Retinal pigment epithelial cell (primary cell): ENCODE results near the gene CTTNBP2NL.
"Not testable (repeated sequence)": the region's sequence is repeated elsewhere in the genome, so short reads cannot be mapped to it uniquely, and the experiment has no call there.

Experiments
- DNase-seq: peaks from one replicate; pipeline ENCODE4 v3.0.0-alpha.2; 2010; ENCODE audit warnings: low read depth
- H3K4me3 ChIP-seq: 2 replicates; pipeline ENCODE4 v1.5.1; 2011; ENCODE audit warnings: mild to moderate bottlenecking, low read length, control low read depth, moderate library complexity
- TF ChIP-seq, protein P1 (sequence below): conservative IDR thresholded peaks from 2 replicates; pipeline ENCODE4 v1.5.1; 2011; ENCODE audit warnings: low read depth, low read length, control low read depth, inconsistent platforms

CTTNBP2NL gene

DNA sequence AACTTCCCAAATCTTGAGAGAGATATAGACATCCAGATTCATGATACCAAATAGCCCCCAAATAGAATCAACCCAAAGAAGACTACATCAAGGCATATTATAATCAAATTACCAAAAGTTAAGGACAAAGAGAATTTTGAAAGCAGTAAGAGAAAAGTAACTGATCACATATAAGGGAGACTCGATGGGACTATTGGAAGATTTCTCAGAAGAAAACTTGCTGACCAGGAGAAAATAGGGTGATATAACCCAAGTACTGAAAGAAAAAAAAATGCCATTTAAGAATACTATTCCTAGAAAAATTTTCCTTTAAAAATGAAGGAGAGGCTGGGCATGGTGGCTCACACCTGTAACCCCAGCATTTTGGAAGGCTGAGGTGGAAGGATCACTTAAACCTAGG is 82.3 kb downstream of the CTTNBP2NL start:
- H3K4me3 ChIP-seq = no peak overlapping the region
- DNase-seq = no peak
- TF ChIP-seq, protein P1, sequence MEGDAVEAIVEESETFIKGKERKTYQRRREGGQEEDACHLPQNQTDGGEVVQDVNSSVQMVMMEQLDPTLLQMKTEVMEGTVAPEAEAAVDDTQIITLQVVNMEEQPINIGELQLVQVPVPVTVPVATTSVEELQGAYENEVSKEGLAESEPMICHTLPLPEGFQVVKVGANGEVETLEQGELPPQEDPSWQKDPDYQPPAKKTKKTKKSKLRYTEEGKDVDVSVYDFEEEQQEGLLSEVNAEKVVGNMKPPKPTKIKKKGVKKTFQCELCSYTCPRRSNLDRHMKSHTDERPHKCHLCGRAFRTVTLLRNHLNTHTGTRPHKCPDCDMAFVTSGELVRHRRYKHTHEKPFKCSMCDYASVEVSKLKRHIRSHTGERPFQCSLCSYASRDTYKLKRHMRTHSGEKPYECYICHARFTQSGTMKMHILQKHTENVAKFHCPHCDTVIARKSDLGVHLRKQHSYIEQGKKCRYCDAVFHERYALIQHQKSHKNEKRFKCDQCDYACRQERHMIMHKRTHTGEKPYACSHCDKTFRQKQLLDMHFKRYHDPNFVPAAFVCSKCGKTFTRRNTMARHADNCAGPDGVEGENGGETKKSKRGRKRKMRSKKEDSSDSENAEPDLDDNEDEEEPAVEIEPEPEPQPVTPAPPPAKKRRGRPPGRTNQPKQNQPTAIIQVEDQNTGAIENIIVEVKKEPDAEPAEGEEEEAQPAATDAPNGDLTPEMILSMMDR = no peak

DNA sequence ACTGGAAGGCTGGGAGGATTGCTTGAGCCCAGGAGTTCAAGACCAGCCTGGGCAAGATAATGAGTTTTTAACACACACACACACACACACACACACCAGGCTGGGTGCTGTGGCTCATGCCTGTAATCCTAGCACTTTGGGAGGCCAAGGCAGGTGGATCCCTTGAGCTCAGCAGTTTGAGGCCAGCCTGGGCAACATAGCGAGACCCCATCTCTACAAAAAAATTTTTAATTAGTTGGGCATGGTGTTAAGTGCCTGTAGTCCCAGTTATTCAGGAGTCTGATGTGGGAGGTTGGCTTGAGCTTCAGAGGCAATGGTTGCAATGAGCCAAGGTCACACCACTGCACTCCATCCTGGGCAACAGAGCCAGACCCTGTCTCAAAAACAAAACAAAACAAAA is 90.0 kb downstream of the CTTNBP2NL start:
- H3K4me3 ChIP-seq, DNase-seq: not testable (repeated sequence)

DNA sequence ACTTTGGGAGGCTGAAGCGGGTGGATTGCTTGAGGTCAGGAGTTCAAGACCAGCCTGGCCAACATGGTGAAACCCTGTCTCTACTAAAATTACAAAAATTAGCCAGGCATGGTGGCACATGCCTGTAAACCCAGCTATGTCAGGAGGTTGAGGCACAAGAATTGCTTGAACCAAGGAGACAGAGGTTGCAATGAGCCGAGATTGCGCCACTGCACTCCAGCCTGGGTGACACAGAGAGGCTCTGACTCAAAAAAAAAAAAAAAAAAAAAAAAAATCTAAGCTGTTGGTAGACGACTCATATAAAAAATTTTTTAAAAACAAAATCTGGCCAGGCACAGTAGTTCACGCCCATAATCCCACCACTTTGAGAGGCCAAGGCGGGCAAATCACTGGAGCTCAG is 91.7 kb downstream of the CTTNBP2NL start:
- not testable (repeated sequence) for H3K4me3 ChIP-seq, DNase-seq

DNA sequence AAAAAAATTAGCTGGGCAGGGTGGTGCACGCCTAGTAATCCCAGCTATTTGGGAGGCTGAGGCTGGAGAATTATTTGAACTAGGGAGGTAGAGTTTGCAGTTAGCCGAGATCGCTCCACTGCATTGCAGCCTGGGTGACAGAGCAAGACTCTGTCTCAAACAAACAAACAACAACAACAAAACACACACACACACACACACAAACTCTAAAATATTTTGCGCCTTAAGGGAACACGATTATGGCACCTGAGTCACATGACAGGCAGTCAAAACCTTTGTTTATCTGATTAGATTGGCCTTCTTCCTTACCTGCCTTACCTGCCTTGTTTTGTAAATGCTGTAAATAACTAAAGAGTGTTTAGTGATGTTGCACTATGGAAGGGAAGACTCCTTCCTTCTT is 92.1 kb downstream of the CTTNBP2NL start:
- no peak for DNase-seq
- H3K4me3 ChIP-seq = no peak overlapping the region
- TF ChIP-seq, protein P1 = no peak

DNA sequence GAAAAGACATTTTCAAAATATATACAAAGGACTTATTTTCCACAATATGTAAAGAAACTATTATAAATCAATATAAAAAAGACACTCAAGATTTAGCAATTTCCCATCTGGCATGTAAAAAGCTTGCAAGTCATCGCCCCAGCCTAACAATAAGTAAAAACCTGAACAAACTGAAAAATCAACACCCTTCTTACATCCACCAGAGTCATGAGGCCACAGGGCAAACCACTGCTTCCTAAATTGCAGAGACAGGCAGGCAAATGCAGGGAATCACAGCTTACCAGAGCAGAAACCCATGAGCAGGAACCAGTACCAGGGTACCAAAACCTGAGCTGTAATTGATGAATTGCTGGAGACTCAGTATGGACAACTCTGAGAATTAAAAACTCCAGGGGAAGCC is 96.1 kb downstream of the CTTNBP2NL start:
- TF ChIP-seq, protein P1 = no peak
- no peak overlapping the region for H3K4me3 ChIP-seq
- no peak for DNase-seq

DNA sequence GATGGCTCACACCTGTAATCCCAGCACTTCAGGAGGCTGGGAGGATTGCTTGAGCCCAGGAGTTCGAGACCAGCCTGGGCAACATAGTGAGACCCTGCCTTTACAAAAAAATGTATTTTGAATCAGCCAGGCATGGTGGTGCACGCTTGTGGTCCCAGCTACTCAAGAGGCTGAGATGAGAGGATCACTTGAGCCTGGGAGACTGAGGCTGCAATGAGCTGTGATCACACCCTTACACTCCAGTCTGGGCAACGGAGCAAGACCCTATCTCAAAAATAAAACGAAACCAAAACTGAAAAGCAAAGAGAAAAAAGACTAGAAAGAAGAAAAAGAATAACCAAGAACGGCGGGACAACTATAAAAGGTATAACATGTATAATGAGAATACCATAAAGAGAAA is 97.3 kb downstream of the CTTNBP2NL start:
- DNase-seq = no peak
- H3K4me3 ChIP-seq = no peak overlapping the region
- TF ChIP-seq, protein P1 = no peak

DNA sequence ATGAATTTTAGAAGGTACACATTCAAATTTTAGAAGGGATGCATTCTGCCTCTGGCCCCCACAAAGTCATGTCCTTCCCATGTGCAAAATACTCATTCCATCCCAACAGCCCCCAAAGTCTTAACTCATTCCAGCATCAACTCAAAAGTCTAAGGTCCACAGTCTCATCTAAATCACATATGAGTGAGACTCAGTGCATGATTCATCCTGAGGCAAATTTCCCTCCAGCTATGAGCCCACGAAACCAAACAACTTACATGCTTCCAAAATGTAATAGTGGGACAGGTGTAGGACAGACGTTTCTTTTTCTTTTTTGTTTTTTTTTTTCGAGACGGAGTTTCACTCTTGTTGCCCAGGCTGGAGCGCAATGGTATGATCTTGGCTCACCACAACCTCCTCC is 100.3 kb downstream of the CTTNBP2NL start:
- TF ChIP-seq, protein P1 = no peak
- H3K4me3 ChIP-seq = no peak overlapping the region
- no peak for DNase-seq

DNA sequence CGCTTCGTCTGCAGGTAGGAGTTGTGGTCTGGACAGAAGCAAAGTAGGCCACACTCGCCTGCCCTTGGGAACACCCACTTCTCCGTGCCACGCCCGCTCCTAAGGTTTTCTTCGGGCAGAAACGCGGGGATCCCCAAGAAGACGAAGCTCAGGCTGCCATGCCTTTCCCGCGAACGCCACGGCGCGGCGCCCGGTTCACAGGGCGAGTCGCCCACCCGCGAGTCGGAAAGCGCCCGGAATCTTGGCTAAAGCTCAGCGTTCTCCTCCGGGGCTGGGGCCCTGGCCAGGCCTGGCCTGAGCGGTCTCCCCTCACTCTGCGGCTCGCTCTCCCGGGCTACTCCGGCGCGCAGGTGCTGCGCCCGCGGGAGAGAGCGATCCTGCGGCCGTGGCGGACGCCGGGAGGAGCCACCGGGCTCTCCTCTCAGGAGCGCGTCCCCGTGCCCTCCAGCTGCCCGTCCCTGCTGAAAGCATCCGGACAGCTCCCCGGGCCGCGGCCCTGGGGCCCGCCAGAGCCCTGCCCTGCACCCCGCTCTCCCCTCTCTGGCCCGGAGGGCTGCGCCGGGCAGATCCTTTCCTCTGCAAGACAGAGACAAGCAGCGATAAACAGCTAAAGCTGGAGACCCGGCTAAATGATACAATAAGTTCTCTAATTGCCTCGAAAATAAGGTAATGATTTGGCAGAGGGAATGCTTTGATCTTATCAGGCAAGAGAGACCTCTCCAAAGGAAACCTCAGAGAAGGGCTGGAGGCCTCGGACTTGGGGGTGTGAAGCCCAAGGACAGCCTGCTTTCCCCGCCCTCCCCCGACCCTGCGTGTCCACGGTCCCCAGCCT is 106.0 kb downstream of the CTTNBP2NL start:
- TF ChIP-seq, protein P1 = peak; percentile 81
- DNase-seq = no peak
- peak overlapping the region; percentile 42 for H3K4me3 ChIP-seq
